ENCODE data around the gene DENND1A. TPM values are rescaled to one million over a fixed set of nuclear protein-coding genes. Genes with fewer than 3 reads are reported as not detected.

DENND1A gene
- total RNA-seq, 4 donors from 2014 or later = 17.6 to 33.8 (median 22.9) TPM

DNA sequence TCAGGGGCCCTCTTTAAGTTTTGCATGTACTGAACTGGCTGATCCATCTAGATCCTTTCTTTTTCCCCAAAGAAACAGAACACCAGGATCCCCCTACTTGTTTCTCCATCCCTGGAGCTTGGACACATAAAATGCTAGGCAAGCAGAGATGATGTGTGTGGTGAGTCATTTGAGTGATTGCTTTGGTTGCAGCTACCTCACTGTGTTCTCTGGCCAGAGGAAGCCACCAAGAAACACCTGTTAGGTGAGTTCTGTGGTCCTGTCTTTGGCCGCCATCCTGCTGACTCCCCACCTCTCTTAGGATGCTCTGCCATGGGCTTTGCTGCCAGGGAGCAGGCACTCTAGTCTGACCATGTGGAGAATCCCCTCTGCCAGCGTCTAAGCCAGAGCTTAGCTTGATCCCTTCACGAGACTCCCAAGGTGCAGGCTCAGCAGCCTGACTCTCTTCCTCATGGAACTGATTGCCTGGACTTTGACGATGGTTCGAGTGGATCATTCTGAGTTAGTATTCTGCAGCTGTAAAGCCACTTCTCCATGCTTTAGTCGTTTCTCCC, 27.3 kb upstream of the DENND1A start:
- TF ChIP-seq, protein P1, sequence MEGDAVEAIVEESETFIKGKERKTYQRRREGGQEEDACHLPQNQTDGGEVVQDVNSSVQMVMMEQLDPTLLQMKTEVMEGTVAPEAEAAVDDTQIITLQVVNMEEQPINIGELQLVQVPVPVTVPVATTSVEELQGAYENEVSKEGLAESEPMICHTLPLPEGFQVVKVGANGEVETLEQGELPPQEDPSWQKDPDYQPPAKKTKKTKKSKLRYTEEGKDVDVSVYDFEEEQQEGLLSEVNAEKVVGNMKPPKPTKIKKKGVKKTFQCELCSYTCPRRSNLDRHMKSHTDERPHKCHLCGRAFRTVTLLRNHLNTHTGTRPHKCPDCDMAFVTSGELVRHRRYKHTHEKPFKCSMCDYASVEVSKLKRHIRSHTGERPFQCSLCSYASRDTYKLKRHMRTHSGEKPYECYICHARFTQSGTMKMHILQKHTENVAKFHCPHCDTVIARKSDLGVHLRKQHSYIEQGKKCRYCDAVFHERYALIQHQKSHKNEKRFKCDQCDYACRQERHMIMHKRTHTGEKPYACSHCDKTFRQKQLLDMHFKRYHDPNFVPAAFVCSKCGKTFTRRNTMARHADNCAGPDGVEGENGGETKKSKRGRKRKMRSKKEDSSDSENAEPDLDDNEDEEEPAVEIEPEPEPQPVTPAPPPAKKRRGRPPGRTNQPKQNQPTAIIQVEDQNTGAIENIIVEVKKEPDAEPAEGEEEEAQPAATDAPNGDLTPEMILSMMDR (IDR thresholded peaks at IDR 0.05; ENCODE audit: low read depth) = no peak

DNA sequence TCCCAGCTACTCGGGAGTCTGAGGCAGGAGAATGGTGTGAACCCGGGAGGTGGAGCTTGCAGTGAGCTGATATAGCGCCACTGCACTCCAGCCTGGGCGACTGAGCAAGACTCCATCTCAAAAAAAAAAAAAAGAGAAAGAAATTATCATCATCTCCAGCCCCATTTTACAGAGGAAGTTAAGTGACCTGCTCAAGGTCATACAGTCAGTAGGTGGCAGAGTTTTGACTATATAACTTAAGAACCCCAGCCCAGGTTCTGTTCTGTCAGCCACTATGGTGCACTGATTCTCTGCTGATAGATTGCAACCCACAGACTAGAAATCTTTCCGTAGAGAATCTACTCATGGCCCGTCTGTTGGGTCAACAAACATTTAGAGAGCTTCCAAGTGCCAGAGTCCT, 25.7 kb upstream of the DENND1A start:
- TF ChIP-seq, protein P1 (IDR thresholded peaks at IDR 0.05; ENCODE audit: low read depth) = no peak

DNA sequence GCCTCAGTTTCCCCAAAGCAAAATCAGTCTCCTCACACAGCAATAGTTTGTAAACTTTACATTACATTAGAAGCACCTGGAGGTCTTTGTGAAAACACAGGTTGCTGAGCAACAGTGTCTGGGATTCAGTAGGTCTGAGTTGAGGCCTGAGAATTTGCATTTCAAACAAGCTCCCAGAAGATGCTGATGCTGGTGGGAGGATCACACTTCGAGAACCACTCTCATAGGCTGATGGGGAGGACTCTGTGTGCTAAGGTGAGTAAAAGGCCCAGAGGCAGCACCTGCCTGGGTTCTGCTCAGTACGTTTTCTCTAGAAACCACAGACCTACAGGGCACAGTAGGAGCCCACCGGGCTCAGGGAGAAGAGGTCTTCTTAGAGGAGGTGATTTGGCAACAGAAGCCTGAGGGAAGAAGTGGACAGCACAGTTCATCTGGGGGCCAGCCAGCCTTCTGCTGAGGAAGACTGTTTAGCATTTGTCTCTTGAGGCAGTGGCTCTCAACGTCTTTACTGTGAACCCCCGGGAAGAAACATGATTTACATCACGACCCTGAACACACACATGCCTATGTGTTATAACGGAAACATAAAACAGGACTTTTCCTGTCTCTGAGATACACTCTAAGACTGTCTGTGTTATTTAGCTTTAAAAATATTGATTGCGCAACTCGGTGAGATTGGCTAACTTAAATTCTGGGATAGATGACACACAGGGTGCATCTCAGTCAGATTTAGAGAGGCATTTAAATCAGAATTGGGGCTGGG, 24.8 kb upstream of the DENND1A start:
- TF ChIP-seq, protein P1 (IDR thresholded peaks at IDR 0.05; ENCODE audit: low read depth) = no peak

DNA sequence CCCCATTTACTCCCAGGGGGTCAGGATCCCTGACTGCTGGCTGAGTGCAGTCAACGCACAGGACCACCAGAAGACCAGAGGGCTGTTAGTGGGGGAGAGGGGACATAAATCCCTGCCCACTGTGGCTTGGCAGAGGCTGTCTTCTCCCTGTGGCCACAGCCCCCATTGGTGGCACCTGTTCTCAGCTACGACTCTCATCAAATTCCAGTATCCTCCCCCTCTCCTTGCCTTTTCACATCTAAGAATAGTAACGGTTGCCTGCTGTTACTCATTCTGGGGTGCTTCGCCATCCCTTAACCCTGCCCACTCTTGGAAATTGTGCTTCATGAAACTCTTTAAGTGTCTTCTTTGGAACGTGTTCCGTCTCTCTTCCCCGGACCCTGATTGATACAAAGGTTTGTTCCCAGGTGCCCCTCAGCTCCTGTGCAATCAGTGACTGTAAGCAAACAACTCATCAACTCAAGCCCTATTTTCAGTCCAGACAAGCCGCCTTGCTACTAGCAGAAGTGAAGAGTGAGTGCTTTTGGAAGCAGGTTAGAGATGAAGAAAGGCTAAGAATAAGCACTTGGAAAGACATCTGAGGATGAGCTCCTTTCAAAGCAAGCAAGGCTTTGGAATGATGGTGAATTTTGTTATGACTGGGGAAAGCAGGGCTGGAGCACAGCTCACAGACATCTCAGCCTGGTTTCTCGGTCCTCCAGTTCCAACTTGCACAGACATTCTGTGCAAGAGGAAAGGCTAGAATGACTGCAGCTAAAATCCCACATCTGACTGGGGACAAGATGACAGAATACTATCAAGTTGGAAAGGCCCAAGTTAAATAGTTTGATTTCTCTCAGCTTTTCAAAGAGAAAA, 22.9 kb upstream of the DENND1A start:
- TF ChIP-seq, protein P1 (IDR thresholded peaks at IDR 0.05; ENCODE audit: low read depth) = no peak

DNA sequence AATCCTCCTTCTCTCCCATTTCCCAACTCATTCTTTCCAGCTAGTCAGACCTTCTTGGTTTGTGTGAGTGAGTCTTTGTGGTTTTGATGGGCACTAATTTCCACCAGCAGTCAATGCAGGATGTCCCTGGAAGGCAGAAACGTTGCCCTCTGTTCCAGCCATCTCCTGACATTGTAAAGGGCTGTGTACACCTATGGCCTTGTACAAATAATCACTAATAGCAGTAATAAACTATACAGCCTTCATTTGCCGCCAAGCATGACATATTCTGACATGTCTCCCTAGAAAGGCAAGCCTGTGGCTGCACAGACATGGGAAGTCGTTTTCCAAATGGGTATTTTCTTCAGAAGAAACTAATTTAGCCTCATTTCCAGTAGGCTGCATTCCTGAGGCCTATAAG, 18.4 kb upstream of the DENND1A start:
- TF ChIP-seq, protein P1 (IDR thresholded peaks at IDR 0.05; ENCODE audit: low read depth) = no peak

DNA sequence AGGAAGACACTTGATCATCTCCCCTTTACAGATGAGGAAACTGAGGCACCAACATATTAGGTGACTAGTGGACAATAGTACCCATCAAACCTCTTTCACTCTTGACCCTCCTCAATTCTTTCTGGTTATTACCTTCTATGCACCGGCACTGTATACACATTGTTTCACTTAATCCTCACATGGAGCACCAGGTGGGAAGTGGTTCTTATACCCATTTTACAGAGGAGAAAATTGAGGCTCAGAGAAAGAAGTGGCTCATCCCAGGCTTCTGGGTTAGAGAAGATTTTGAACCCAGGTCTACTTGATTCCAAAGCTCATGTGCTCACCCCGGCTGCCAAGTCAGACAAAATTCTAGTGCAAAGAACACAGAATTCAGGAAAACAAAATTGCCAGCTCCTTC, 17.4 kb upstream of the DENND1A start:
- TF ChIP-seq, protein P1 (IDR thresholded peaks at IDR 0.05; ENCODE audit: low read depth) = no peak

Data from subcutaneous adipose tissue (tissue), 4 donors.